ENCODE results near the gene RBM39. TPM values are rescaled to one million over a fixed set of nuclear protein-coding genes. Genes with fewer than 3 reads are reported as not detected.
"Not testable (repeated sequence)": the region's sequence is repeated elsewhere in the genome, so short reads cannot be mapped to it uniquely, and the experiment has no call there.

Gene RBM39
- total RNA-seq, 1 experiment from 2014 or later = 282 TPM

DNA sequence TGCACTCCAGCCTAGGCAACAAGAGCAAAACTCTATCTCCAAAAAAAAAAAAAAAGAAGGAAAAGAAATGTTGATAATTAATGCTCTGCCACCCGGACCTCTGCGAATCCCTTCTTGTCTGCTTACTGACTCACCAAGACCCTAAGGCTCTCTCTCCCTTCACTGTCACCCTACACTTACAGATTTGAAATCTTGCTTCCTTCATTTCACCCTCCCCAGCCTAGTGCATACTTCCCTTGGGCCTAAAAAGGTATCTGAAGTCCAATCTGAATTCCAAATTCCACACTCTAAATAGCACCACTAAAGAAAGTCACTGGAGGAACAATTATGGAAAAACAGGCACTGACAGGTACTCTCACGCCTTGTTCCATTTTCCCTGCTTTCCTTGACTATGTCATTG is 20.4 kb upstream of the RBM39 start:
- no peaks in the 10 kb centered on the region for H3K9me3 ChIP-seq (ENCODE audit: control insufficient read depth, insufficient read depth, low read depth, low read length)
- intact Hi-C loops (cut with micrococcal nuclease; ENCODE audit: unreplicated experiment) = no loop called here
- H3K36me3 ChIP-seq (ENCODE audit: control insufficient read depth, insufficient read depth, low read length) = no peaks in the 10 kb centered on the region
- no peaks in the 10 kb centered on the region for H3K4me1 ChIP-seq (ENCODE audit: control insufficient read depth, insufficient read depth, low read length)
- ChIA-PET POLR2A (no interaction called here), CTCF (interaction anchor here (0.7 kb wide), 1 partner anchor 14 kb away, joined by 15 read pairs; no protein-coding TSS in a partner anchor)
- BruUV-seq (replicated peaks) = no TSS peak
- H3K27ac ChIP-seq (ENCODE audit: low read length) = no peak overlapping the region
- in situ Hi-C loops (cut with HindIII; ENCODE audit: low pct_unique_long_range_greater_than_20kb, low sequenced_read_pairs) = no loop called here
- no peak for DNase-seq (ENCODE audit: low read depth, low spot score)
- ATAC-seq = no peak
- TF ChIP-seq, protein P1, sequence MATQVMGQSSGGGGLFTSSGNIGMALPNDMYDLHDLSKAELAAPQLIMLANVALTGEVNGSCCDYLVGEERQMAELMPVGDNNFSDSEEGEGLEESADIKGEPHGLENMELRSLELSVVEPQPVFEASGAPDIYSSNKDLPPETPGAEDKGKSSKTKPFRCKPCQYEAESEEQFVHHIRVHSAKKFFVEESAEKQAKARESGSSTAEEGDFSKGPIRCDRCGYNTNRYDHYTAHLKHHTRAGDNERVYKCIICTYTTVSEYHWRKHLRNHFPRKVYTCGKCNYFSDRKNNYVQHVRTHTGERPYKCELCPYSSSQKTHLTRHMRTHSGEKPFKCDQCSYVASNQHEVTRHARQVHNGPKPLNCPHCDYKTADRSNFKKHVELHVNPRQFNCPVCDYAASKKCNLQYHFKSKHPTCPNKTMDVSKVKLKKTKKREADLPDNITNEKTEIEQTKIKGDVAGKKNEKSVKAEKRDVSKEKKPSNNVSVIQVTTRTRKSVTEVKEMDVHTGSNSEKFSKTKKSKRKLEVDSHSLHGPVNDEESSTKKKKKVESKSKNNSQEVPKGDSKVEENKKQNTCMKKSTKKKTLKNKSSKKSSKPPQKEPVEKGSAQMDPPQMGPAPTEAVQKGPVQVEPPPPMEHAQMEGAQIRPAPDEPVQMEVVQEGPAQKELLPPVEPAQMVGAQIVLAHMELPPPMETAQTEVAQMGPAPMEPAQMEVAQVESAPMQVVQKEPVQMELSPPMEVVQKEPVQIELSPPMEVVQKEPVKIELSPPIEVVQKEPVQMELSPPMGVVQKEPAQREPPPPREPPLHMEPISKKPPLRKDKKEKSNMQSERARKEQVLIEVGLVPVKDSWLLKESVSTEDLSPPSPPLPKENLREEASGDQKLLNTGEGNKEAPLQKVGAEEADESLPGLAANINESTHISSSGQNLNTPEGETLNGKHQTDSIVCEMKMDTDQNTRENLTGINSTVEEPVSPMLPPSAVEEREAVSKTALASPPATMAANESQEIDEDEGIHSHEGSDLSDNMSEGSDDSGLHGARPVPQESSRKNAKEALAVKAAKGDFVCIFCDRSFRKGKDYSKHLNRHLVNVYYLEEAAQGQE (IDR thresholded peaks at IDR 0.05; ENCODE audit: insufficient read depth in 1 of 2, low read depth in 2 of 2, low read length in 1 of 2) = no peak
- TF ChIP-seq, protein P2, sequence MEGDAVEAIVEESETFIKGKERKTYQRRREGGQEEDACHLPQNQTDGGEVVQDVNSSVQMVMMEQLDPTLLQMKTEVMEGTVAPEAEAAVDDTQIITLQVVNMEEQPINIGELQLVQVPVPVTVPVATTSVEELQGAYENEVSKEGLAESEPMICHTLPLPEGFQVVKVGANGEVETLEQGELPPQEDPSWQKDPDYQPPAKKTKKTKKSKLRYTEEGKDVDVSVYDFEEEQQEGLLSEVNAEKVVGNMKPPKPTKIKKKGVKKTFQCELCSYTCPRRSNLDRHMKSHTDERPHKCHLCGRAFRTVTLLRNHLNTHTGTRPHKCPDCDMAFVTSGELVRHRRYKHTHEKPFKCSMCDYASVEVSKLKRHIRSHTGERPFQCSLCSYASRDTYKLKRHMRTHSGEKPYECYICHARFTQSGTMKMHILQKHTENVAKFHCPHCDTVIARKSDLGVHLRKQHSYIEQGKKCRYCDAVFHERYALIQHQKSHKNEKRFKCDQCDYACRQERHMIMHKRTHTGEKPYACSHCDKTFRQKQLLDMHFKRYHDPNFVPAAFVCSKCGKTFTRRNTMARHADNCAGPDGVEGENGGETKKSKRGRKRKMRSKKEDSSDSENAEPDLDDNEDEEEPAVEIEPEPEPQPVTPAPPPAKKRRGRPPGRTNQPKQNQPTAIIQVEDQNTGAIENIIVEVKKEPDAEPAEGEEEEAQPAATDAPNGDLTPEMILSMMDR (IDR thresholded peaks at IDR 0.05) = no peak
- TF ChIP-seq TCF7L2 (IDR thresholded peaks at IDR 0.05; ENCODE audit: low read depth, low read length) = no peak
- TF ChIP-seq SIN3A (IDR thresholded peaks at IDR 0.05; ENCODE audit: borderline replicate concordance, insufficient read depth, low read depth, low read length) = no peak
- TF ChIP-seq POLR2AphosphoS5 (IDR thresholded peaks at IDR 0.05; ENCODE audit: low read depth, low read length) = no peak
- H3K4me3 ChIP-seq (ENCODE audit: low read depth in 2 of 2, low read length in 2 of 2) = no peak overlapping the region
- no peaks in the 10 kb centered on the region for H3K27me3 ChIP-seq (ENCODE audit: control insufficient read depth, insufficient read depth, low read length)

DNA sequence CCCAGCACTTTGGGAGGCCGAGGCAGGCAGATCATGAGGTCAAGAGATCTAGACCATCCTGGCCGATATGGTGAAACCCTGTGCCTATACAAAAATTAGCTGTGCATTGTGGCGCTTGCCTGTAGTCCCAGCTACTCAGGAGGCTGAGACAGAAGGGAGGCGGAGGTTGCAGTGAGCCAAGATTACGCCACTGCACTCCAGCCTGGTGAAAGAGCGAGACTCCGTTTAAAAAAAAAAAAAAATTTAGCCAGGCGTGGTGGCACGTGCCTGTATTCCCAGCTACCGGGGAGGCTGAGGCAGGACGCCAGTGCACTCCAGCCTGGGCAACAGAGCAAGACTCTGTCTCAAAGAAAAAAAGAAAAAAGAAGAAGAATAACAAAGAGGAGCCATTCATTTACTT is 19.5 kb upstream of the RBM39 start:
- CTCF ChIA-PET; H3K36me3 ChIP-seq (ENCODE audit: control insufficient read depth, insufficient read depth, low read length); H3K4me1 ChIP-seq (ENCODE audit: control insufficient read depth, insufficient read depth, low read length); H3K4me3 ChIP-seq (ENCODE audit: low read depth in 2 of 2, low read length in 2 of 2); BruUV-seq (replicated peaks); H3K27me3 ChIP-seq (ENCODE audit: control insufficient read depth, insufficient read depth, low read length); POLR2A ChIA-PET; H3K9me3 ChIP-seq (ENCODE audit: control insufficient read depth, insufficient read depth, low read depth, low read length); intact Hi-C loops (cut with micrococcal nuclease; ENCODE audit: unreplicated experiment); H3K27ac ChIP-seq (ENCODE audit: low read length); in situ Hi-C loops (cut with HindIII; ENCODE audit: low pct_unique_long_range_greater_than_20kb, low sequenced_read_pairs); ATAC-seq; DNase-seq (ENCODE audit: low read depth, low spot score): not testable (repeated sequence)

DNA sequence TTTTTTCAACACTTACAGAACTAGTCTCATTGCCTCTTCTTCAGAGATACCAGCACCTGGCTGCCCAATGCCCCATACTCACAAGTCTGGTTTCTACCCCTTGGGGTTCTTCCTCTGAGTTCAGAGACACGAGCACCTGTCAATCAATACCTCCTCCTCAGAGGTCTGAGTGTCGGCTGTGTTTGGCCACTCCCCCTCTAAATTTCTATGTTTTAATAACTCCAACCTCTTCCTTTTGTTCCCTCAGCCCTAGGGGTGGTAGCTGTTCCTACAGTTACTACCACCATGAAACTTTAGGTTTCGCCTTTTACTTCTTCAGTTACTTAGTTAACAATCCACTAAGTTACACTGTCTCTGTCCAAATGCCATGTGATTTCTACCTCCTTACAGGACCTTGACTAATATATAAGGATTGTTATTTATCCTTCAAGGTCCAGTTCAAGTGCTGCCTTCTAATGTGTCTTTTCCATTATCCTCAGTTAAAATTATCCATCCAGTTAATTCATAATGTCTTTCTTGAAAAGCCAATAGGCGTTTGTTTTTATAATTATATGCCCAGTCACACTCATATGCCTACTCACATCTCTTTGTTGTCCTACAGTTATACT is 15.1 kb upstream of the RBM39 start:
- Histone ChIP-seq H3K27me3 (ENCODE audit: control insufficient read depth, insufficient read depth, low read length) (no peaks in the 10 kb centered on the region), H3K27ac (ENCODE audit: low read length) (no peak overlapping the region), H3K9me3 (ENCODE audit: control insufficient read depth, insufficient read depth, low read depth, low read length) (no peaks in the 10 kb centered on the region), H3K36me3 (ENCODE audit: control insufficient read depth, insufficient read depth, low read length) (no peaks in the 10 kb centered on the region), H3K4me3 (ENCODE audit: low read depth in 2 of 2, low read length in 2 of 2) (no peak overlapping the region), H3K4me1 (ENCODE audit: control insufficient read depth, insufficient read depth, low read length) (no peaks in the 10 kb centered on the region)
- no peak for ATAC-seq
- POLR2A ChIA-PET = no interaction called here
- in situ Hi-C loops (cut with HindIII; ENCODE audit: low pct_unique_long_range_greater_than_20kb, low sequenced_read_pairs) (no loop called here), intact Hi-C loops (cut with micrococcal nuclease; ENCODE audit: unreplicated experiment) (no loop called here)
- TF ChIP-seq, protein P1 (IDR thresholded peaks at IDR 0.05; ENCODE audit: insufficient read depth in 1 of 2, low read depth in 2 of 2, low read length in 1 of 2) = no peak
- TF ChIP-seq TCF7L2 (IDR thresholded peaks at IDR 0.05; ENCODE audit: low read depth, low read length) = no peak
- no peak for TF ChIP-seq POLR2AphosphoS5 (IDR thresholded peaks at IDR 0.05; ENCODE audit: low read depth, low read length)
- TF ChIP-seq, protein P2 (IDR thresholded peaks at IDR 0.05) = no peak
- TF ChIP-seq SIN3A (IDR thresholded peaks at IDR 0.05; ENCODE audit: borderline replicate concordance, insufficient read depth, low read depth, low read length) = no peak
- CTCF ChIA-PET = no interaction called here
- BruUV-seq (replicated peaks) = no TSS peak
- DNase-seq (ENCODE audit: low read depth, low spot score) = no peak

All from Panc1 (cell line).